Urinary bladder (tissue), 4 donors: Measurements from ENCODE around the gene USH1C. TPM values are rescaled to one million over a fixed set of nuclear protein-coding genes. Genes with fewer than 3 reads are reported as not detected.

ENCODE experiments used
- DNase-seq: peaks from one replicate; pipeline ENCODE4 v3.0.0-alpha.2; 2015; ENCODE audit errors: extremely low spot score
- H3K27ac ChIP-seq: one replicate; pipeline ENCODE4 v1.5.1; 2013; ENCODE audit warnings: low read depth, mild to moderate bottlenecking, moderate library complexity
- H3K36me3 ChIP-seq: one replicate; pipeline ENCODE4 v1.6.1; 2013; ENCODE audit warnings: mild to moderate bottlenecking, moderate library complexity; ENCODE audit not compliant: insufficient read depth
- H3K4me1 ChIP-seq: one replicate; pipeline ENCODE4 v1.6.1; 2013; ENCODE audit warnings: mild to moderate bottlenecking, moderate library complexity; ENCODE audit not compliant: insufficient read depth
- H3K4me3 ChIP-seq: one replicate; pipeline ENCODE4 v1.5.1; 2013; ENCODE audit warnings: low read depth, low read length
- WGBS: extraction: QIAGEN DNeasy Blood & Tissue Kit; methylation state at CpG from one replicate; pipeline ENCODE4 v1.1.7; 2013; 5-methylcytosine and 5-hydroxymethylcytosine counted together
- polyA plus RNA-seq: library from polyadenylated mRNA; stranded (reverse); fragments of 200-250 nt; gene quantifications from one replicate; pipeline ENCODE4 v1.2.3, GENCODE V29; 2013
- total RNA-seq: library from RNA; depleted of rRNA; stranded (reverse); fragments of >200 nt; gene quantifications from one replicate; pipeline ENCODE4 v1.2.3, GENCODE V29; 2014
- donor health status: healthy with polysubstance abuse.
- donor health status: healthy.

USH1C gene
- total and polyA plus RNA-seq, 2 donors = 0.10 to 0.74 TPM

DNA sequence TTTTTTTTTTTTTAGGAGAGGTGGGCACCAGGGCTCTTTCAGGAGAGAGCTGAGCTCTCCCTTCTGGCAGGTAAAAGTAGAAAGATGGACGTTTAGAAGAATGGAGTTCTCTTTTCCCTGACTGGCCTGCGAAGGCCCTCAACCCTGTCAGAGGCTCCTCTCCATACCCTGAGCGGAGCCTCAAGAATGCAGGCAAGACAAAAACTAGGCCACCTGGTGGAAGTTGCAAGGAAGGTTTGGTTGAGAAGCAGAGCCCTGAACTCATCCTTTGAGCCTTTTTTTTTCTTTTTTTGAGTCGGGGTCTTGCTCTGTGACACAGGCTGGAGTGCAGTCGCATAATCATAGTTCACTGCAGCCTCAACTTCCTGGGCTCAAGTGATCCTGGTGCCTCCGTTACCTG is 4.2 kb upstream of the USH1C start:
- H3K4me1 ChIP-seq = no peaks in the 10 kb centered on the region
- no peak for DNase-seq
- H3K36me3 ChIP-seq = no peaks in the 10 kb centered on the region
- no peak overlapping the region for H3K27ac ChIP-seq
- 76% methylated on average over 6 of the region's 6 CpGs for whole genome bisulfite sequencing
- H3K4me3 ChIP-seq = no peak overlapping the region

- no peak overlapping the region for H3K4me3 ChIP-seq
- 54% methylated on average over 9 of the region's 9 CpGs for WGBS
- H3K36me3 ChIP-seq = no peaks in the 10 kb centered on the region
- H3K27ac ChIP-seq = no peak overlapping the region
- no peaks in the 10 kb centered on the region for H3K4me1 ChIP-seq
- no peak for DNase-seq
Measured at GRCh38 chr11:17547932-17548331, 3.7 kb upstream of the USH1C start.

GRCh38 chr11:17547051-17547577 is 2.9 kb upstream of the USH1C start, which contains the start of gene OTOG:
Gene OTOG (plus strand): TSS chr11:17547259. CDS start chr11:17547373, 114 bp downstream.
- H3K36me3 ChIP-seq = no peaks in the 10 kb centered on the region
- no peak within 1 kb of the TSS for H3K27ac ChIP-seq
- no peak for DNase-seq
- H3K4me1 ChIP-seq = no peaks in the 10 kb centered on the region
- no peak within 1 kb of the TSS for H3K4me3 ChIP-seq
- WGBS = 10% methylated on average over 20 of the region's 20 CpGs

DNA sequence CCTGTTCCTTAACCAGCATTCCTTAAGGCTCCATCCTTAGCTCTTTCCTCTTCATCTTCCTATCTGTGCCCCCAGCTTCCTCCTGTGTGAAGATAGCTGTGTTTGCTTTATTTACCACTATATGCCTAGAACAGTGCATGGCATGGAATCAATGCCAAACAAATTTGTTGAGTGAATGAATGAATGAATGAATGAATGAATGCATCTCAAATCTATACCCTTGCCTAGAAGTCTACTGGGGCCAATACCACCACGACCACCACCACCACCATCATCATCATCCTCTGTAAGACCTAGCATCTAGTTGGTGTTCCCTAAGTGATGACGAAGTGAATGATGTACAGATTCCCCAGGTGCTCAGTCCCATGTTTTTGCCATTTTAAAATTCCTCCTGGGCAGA is 2.0 kb upstream of the USH1C start:
- Histone ChIP-seq H3K36me3 (no peaks in the 10 kb centered on the region), H3K4me3 (no peak overlapping the region), H3K27ac (no peak overlapping the region), H3K4me1 (no peaks in the 10 kb centered on the region)
- DNase-seq = no peak
- WGBS = 88% methylated on average over 2 of the region's 2 CpGs

DNA sequence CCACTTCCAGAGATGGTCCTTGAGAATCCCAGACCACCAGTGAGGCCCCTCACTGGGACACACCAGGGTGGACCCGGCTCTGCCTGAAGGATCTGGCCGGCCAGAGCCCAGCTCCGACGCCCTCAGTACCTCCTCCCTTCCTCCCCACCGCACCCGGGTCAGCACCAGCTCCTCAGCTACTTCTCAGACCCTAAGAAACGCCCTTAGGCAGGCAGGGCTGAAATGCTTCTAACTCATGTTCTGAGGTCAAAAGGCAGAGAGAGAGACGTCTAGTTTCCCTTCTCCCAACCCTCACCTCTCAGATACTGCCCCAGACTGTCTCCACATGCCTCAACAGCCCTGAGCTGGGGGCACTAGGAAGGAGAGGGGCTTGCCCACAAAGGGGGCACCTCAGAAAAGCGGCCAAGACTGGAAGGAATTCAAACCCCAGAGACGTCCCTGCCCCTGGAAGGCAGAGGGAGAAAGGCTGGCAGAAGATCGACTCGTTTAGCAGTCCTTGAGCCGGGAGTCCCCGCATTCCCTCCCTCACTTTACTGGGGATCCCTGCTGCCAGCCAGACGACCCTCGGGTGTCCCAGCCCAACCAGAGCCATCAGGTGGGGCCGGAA is 539 bp downstream of the USH1C start:
- H3K36me3 ChIP-seq = no peaks in the 10 kb centered on the region
- no peak overlapping the region for H3K27ac ChIP-seq
- no peak for DNase-seq
- H3K4me1 ChIP-seq = no peaks in the 10 kb centered on the region
- WGBS = 38% methylated on average over 17 of the region's 17 CpGs
- H3K4me3 ChIP-seq = no peak overlapping the region

DNA sequence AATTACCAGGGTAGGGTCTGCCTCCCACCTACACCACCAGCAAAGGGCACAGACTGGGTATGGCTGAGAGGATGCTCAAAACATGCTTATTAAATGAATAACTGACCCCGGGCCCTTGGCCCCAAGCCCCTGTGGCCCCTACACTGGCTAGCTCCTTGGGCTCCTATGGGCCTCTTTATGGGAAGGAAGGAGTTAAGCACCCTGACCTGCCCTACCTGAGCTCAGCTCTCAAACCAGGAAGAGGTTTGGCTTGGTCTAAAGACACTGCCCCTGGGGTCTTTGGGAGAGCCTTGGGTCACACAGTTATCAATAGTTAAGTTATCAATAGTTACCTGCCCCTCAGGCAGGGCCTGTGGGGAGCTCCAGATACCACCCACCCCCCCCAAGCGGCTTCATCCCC is 1.2 kb downstream of the USH1C start:
- H3K36me3 ChIP-seq = no peaks in the 10 kb centered on the region
- no peak overlapping the region for H3K4me3 ChIP-seq
- no peak for DNase-seq
- WGBS = 89% methylated on average over 2 of the region's 2 CpGs
- H3K4me1 ChIP-seq = no peaks in the 10 kb centered on the region
- no peak overlapping the region for H3K27ac ChIP-seq

DNA sequence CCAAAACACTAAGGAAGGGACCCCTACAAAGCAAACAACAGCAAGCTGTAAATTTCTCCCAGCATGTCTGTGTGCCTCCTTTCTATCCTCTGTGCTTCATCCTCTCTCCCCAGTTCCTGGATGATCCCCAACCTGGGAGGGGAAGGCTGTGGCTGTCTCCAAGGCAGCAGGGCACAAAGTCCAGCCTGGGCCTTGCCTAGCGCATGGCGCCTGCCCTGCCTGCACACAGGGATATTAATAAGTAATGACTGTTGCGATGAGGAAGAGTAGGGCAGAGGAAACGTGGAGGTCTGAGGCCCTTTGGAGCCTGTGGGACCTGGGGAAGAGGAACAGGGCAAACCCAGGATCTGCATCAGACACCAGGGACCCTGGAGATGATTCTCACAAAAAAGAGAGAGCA is 2.0 kb downstream of the USH1C start:
- DNase-seq = no peak
- H3K36me3 ChIP-seq = no peaks in the 10 kb centered on the region
- 88% methylated on average over 4 of the region's 4 CpGs for WGBS
- H3K4me1 ChIP-seq = no peaks in the 10 kb centered on the region
- no peak overlapping the region for H3K4me3 ChIP-seq
- no peak overlapping the region for H3K27ac ChIP-seq

- no peak overlapping the region for H3K27ac ChIP-seq
- no peak for DNase-seq
- no peaks in the 10 kb centered on the region for H3K36me3 ChIP-seq
- no peak overlapping the region for H3K4me3 ChIP-seq
- H3K4me1 ChIP-seq = no peaks in the 10 kb centered on the region
- WGBS = 67% methylated on average over 4 of the region's 4 CpGs
Measured at GRCh38 chr11:17541330-17541885, 2.8 kb downstream of the USH1C start.

DNA sequence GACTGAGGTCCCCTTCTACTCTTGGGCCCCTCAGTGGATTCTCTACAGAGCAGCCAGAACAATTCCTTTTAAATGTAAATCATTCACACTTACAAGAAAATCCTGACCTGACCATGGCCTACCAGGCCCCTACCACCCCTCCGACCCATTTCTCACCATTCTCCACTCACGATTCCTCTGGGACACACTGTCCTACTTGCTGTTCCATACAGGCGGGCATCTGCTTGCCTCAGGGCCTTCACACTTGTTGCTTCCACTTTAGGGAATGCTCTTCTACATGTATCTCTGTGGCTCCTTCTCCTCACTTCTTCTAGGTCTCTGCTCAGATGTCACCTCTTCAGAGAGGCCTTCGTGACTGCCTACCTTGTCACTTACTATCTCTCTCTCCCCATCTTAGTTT is 3.4 kb downstream of the USH1C start:
- Histone ChIP-seq H3K27ac (no peak overlapping the region), H3K4me1 (no peaks in the 10 kb centered on the region), H3K4me3 (no peak overlapping the region), H3K36me3 (no peaks in the 10 kb centered on the region)
- no peak for DNase-seq
- 89% methylated on average over 4 of the region's 4 CpGs for WGBS

DNA sequence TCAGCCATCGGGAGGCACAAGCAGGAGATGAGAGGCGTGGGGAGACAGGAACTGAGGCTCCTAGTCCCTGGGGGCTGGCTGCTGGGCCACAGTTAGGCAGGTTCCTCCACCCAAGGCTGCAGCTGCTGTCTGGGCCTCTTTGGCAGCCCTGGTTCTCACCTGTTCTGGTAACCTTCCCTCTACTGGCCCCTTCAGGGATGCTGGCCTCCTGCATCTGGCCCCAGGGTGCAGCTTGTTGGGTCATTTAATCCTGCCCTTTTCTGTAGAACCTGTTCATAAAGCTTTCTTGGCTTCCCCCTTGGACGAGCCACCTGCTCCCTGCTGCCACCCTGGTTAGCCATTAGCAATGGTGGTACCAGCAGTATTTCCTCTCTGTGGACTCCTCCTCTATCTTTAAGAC is 5.5 kb downstream of the USH1C start:
- no peaks in the 10 kb centered on the region for H3K36me3 ChIP-seq
- H3K4me3 ChIP-seq = no peak overlapping the region
- 60% methylated on average over 3 of the region's 3 CpGs for WGBS
- no peak for DNase-seq
- no peak overlapping the region for H3K27ac ChIP-seq
- H3K4me1 ChIP-seq = no peaks in the 10 kb centered on the region

GRCh38 chr11:17538054-17538453 is 6.2 kb downstream of the USH1C start:
- H3K4me3 ChIP-seq = no peak overlapping the region
- WGBS = 89% methylated on average over 1 of the region's 1 CpG
- no peak for DNase-seq
- H3K4me1 ChIP-seq = no peaks in the 10 kb centered on the region
- no peak overlapping the region for H3K27ac ChIP-seq
- no peaks in the 10 kb centered on the region for H3K36me3 ChIP-seq

DNA sequence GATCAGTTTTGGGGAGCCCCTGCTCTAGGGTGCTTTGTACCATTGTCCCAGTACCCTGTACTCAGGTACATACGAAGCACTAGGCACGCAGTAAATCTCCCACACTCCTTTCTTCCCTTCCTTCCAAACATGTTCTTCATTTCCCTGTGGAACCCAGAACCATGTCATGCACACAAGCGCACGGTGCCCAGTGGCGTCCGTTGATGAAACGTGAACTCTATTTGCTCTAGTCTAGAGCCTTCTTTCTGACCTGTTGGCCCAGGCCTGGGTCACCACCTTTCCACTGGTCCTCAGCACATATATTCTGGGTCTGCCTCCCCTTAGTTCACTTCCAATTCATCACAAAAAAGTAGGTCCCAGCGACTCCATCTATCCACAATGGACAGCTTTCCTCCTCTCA is 7.0 kb downstream of the USH1C start:
- no peak for DNase-seq
- Histone ChIP-seq H3K36me3 (no peaks in the 10 kb centered on the region), H3K4me3 (no peak overlapping the region), H3K4me1 (no peaks in the 10 kb centered on the region), H3K27ac (no peak overlapping the region)
- 91% methylated on average over 8 of the region's 8 CpGs for WGBS

DNA sequence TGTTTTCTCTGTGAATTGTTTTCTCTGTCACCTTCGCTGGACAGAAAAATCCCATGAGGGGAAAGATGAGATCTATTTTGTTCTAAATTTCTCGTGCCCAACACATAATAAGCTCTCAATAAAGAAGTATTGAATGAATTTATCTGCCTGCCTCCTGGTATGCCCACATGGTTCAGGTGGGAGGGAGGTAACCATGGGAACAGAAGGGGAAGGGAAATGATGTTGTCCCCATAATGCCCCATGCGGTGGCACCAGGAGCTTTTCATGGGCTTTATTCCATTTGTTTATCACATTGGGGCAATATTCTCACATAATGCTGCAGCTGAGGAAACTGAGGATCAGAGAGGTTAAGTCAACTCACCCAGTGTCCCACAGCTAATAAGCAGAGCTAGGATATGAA is 8.7 kb downstream of the USH1C start:
- no peak overlapping the region for H3K27ac ChIP-seq
- WGBS = 88% methylated on average over 3 of the region's 3 CpGs
- DNase-seq = no peak
- no peak overlapping the region for H3K4me3 ChIP-seq
- H3K36me3 ChIP-seq = no peaks in the 10 kb centered on the region
- no peaks in the 10 kb centered on the region for H3K4me1 ChIP-seq

DNA sequence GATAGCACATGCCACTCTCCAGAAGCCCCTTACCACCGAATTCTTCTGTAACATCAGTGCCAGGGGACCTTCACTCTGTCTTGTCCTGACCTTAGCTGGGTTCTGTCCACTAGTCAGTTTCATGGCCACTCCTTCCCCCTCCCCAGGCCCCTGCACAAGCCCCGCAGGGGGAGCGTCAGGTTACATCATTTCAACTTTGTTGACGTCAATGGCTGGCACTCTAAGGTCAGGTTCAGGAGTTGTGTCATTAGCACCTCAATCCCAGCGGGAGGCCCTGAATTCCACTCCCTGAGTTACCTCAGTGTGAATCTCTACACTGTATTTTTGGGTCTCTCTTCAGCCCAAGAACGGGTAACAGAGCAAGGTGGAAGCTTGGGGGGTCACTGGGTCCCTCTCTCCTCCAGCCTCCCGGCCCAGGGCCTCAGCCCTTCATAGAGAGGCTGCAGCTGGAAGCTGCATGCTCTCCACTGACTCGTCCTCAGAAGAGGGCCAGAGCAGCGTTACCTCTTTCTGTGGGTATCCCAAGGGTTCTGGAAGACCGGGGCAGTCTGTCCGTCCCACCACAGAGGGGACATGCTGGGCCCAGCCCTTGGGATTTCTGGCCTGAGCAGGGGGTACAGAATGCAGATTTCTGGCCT is 10.3 kb downstream of the USH1C start:
- no peak for DNase-seq
- Histone ChIP-seq H3K36me3 (no peaks in the 10 kb centered on the region), H3K4me1 (no peaks in the 10 kb centered on the region), H3K27ac (no peak overlapping the region), H3K4me3 (no peak overlapping the region)
- 74% methylated on average over 11 of the region's 11 CpGs for WGBS
